Measurements from ENCODE around the gene SGK1. TPM values are rescaled to one million over a fixed set of nuclear protein-coding genes. Genes with fewer than 3 reads are reported as not detected.

Gene SGK1
- total and polyA plus RNA-seq, 10 of the 15 experiments (the other 5 are each of a cell fraction or from before 2014, with no cell fraction given) = 0.62 to 5.1 (median 2.9) TPM

DNA sequence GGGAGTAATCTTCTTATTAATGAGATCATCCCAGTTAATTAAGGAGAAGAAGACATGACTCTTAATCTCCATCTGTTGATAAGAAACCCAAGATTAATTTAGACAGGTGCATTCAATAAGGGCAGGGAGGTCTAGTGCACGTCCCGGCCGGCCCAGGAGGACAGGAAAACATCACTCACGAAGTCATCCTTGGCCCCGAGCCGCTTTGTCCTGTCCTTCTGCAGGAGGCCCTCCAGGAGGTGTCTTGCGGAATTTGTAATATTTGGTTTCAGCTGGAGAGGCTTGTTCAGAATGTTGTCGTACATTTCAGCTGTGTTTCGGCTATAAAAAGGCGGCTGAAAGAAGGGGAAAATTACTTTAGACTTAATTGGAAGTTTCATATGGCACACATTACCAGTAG lies 147.1 kb downstream of the SGK1 start (continued):
- TF ChIP-seq CUX1 (IDR thresholded peaks at IDR 0.05; ENCODE audit: insufficient replicate concordance, low read depth, low read length) (no peak), PML (IDR thresholded peaks at IDR 0.05; ENCODE audit: low read length) (no peak), SIX5 (IDR thresholded peaks at IDR 0.05; ENCODE audit: low read depth, low read length, severe bottlenecking) (no peak), ZNF687 (IDR thresholded peaks at IDR 0.05) (no peak), NR2C2 (IDR thresholded peaks at IDR 0.05; ENCODE audit: borderline replicate concordance, control insufficient read depth, insufficient read length, low read depth) (no peak), SP1 (IDR thresholded peaks at IDR 0.05; ENCODE audit: low read depth, low read length) (no peak), CHD1 (IDR thresholded peaks at IDR 0.05; ENCODE audit: low read depth, low read length) (no peak), CBX5 (IDR thresholded peaks at IDR 0.05; ENCODE audit: low read depth) (no peak)
- TF ChIP-seq, protein P1, sequence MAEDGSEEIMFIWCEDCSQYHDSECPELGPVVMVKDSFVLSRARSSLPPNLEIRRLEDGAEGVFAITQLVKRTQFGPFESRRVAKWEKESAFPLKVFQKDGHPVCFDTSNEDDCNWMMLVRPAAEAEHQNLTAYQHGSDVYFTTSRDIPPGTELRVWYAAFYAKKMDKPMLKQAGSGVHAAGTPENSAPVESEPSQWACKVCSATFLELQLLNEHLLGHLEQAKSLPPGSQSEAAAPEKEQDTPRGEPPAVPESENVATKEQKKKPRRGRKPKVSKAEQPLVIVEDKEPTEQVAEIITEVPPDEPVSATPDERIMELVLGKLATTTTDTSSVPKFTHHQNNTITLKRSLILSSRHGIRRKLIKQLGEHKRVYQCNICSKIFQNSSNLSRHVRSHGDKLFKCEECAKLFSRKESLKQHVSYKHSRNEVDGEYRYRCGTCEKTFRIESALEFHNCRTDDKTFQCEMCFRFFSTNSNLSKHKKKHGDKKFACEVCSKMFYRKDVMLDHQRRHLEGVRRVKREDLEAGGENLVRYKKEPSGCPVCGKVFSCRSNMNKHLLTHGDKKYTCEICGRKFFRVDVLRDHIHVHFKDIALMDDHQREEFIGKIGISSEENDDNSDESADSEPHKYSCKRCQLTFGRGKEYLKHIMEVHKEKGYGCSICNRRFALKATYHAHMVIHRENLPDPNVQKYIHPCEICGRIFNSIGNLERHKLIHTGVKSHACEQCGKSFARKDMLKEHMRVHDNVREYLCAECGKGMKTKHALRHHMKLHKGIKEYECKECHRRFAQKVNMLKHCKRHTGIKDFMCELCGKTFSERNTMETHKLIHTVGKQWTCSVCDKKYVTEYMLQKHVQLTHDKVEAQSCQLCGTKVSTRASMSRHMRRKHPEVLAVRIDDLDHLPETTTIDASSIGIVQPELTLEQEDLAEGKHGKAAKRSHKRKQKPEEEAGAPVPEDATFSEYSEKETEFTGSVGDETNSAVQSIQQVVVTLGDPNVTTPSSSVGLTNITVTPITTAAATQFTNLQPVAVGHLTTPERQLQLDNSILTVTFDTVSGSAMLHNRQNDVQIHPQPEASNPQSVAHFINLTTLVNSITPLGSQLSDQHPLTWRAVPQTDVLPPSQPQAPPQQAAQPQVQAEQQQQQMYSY (CRISPR knock-in tag; IDR thresholded peaks at IDR 0.05) = no peak
